ENCODE measurements around the gene FAM216B. TPM values are rescaled to one million over a fixed set of nuclear protein-coding genes. Genes with fewer than 3 reads are reported as not detected.

The FAM216B gene
- polyA plus RNA-seq, 1 donor (not counting 4 experiments of a cell fraction or from before 2014, with no cell fraction given), result not detected

DNA sequence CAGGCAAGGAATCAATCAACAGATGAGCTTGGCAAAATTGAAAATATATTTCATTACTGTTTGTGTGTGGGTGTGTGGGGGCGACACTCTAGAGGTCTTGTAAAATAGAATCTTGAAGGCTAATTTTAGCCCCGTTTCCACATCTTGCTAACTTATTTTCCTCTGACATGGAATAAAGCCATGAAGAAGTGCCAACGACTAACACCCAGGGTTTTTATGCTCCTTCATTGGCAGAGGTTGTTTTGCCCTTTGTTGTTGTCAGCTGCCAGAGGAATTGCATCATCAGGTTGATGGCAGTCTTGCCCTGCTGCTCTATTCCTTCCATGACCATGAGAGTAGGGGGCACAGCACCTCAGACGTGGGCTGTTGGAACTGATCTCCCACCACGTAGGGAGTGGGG, 30.6 kb upstream of the FAM216B start:
- Histone ChIP-seq H3K4me1 (ENCODE audit: control insufficient read depth, extremely low read depth, insufficient read depth, low read length) (no peaks in the 10 kb centered on the region), H3K36me3 (ENCODE audit: control insufficient read depth in 2 of 2, extremely low read depth in 1 of 2, insufficient read depth in 2 of 2, low read length in 2 of 2) (no peaks in the 10 kb centered on the region), H4K20me1 (ENCODE audit: control insufficient read depth, extremely low read depth, insufficient read depth, low read length) (no peaks in the 10 kb centered on the region), H3K4me2 (ENCODE audit: control insufficient read depth, extremely low read depth, insufficient read depth, low read depth, low read length) (no peak overlapping the region), H3K9ac (ENCODE audit: control insufficient read depth, extremely low read depth, insufficient read depth, low read length) (no peak overlapping the region), H3K9me1 (ENCODE audit: control insufficient read depth, extremely low read depth, insufficient read depth, low read length) (no peaks in the 10 kb centered on the region), H3K27ac (ENCODE audit: control insufficient read depth, insufficient read depth, low read length) (no peak overlapping the region), H3K27me3 (ENCODE audit: control insufficient read depth, extremely low read depth, insufficient read depth, low read length) (no peaks in the 10 kb centered on the region), H3K4me3 (ENCODE audit: control insufficient read depth in 2 of 3, extremely low read depth in 1 of 3, insufficient read depth in 2 of 3, low read depth in 1 of 3, low read length in 3 of 3) (no peak overlapping the region), H3K79me2 (ENCODE audit: control insufficient read depth, insufficient read depth, low read length) (no peaks in the 10 kb centered on the region), H2AFZ (ENCODE audit: control insufficient read depth, low read length) (no peak overlapping the region), H3K9me3 (ENCODE audit: control insufficient read depth, low read depth, low read length) (no peaks in the 10 kb centered on the region)
- no peak for FAIRE-seq
- dilution Hi-C loops (cut with MboI; ENCODE audit: extremely low pct_ligation_motif_present, low sequenced_read_pairs), result no loop called here
- TF ChIP-seq EZH2 (IDR thresholded peaks at IDR 0.05; ENCODE audit: low read length), result no peak
- TF ChIP-seq, protein P1, sequence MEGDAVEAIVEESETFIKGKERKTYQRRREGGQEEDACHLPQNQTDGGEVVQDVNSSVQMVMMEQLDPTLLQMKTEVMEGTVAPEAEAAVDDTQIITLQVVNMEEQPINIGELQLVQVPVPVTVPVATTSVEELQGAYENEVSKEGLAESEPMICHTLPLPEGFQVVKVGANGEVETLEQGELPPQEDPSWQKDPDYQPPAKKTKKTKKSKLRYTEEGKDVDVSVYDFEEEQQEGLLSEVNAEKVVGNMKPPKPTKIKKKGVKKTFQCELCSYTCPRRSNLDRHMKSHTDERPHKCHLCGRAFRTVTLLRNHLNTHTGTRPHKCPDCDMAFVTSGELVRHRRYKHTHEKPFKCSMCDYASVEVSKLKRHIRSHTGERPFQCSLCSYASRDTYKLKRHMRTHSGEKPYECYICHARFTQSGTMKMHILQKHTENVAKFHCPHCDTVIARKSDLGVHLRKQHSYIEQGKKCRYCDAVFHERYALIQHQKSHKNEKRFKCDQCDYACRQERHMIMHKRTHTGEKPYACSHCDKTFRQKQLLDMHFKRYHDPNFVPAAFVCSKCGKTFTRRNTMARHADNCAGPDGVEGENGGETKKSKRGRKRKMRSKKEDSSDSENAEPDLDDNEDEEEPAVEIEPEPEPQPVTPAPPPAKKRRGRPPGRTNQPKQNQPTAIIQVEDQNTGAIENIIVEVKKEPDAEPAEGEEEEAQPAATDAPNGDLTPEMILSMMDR (optimal IDR thresholded peaks at IDR 0.05 in 1 of 3, IDR thresholded peaks at IDR 0.05 in 1 of 3, conservative IDR thresholded peaks at IDR 0.05 in 1 of 3; ENCODE audit: extremely low read depth in 1 of 3, insufficient read depth in 2 of 3, low read length in 3 of 3), result no peak
- DNase-seq (ENCODE audit: low read depth, low spot score), result no peak

DNA sequence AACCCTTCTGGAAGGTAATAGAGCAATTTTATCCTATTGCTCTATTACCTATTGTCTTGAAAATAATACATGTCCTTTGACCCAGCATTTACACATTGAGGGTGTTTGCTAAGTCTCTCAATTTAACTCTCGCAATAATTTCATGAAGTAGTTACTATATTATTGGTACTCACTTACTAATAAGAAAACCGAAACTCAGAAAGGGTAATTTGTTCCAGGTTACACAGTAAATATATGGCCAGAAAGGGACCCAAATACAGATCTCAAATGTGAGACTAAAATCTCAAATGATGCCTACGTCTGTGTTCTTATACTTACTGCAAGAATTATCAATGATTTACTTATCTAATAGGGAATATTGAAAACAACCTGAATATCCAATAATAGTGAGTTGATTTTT, 29.7 kb upstream of the FAM216B start:
- no peak overlapping the region for H3K27ac ChIP-seq (ENCODE audit: control insufficient read depth, insufficient read depth, low read length)

More for the DNA sequence above, 29.7 kb upstream of the FAM216B start:
- Histone ChIP-seq H3K36me3 (ENCODE audit: control insufficient read depth in 2 of 2, extremely low read depth in 1 of 2, insufficient read depth in 2 of 2, low read length in 2 of 2) (no peaks in the 10 kb centered on the region), H3K9ac (ENCODE audit: control insufficient read depth, extremely low read depth, insufficient read depth, low read length) (no peak overlapping the region), H3K9me1 (ENCODE audit: control insufficient read depth, extremely low read depth, insufficient read depth, low read length) (no peaks in the 10 kb centered on the region), H3K4me1 (ENCODE audit: control insufficient read depth, extremely low read depth, insufficient read depth, low read length) (no peaks in the 10 kb centered on the region), H3K9me3 (ENCODE audit: control insufficient read depth, low read depth, low read length) (no peaks in the 10 kb centered on the region), H3K79me2 (ENCODE audit: control insufficient read depth, insufficient read depth, low read length) (no peaks in the 10 kb centered on the region), H3K4me3 (ENCODE audit: control insufficient read depth in 2 of 3, extremely low read depth in 1 of 3, insufficient read depth in 2 of 3, low read depth in 1 of 3, low read length in 3 of 3) (no peak overlapping the region), H3K4me2 (ENCODE audit: control insufficient read depth, extremely low read depth, insufficient read depth, low read depth, low read length) (no peak overlapping the region), H2AFZ (ENCODE audit: control insufficient read depth, low read length) (no peak overlapping the region), H4K20me1 (ENCODE audit: control insufficient read depth, extremely low read depth, insufficient read depth, low read length) (no peaks in the 10 kb centered on the region), H3K27me3 (ENCODE audit: control insufficient read depth, extremely low read depth, insufficient read depth, low read length) (no peaks in the 10 kb centered on the region)
- dilution Hi-C loops (cut with MboI; ENCODE audit: extremely low pct_ligation_motif_present, low sequenced_read_pairs), result no loop called here
- FAIRE-seq (no peak), DNase-seq (ENCODE audit: low read depth, low spot score) (no peak)
- TF ChIP-seq, protein P1 (optimal IDR thresholded peaks at IDR 0.05 in 1 of 3, IDR thresholded peaks at IDR 0.05 in 1 of 3, conservative IDR thresholded peaks at IDR 0.05 in 1 of 3; ENCODE audit: extremely low read depth in 1 of 3, insufficient read depth in 2 of 3, low read length in 3 of 3), result no peak
- no peak for TF ChIP-seq EZH2 (IDR thresholded peaks at IDR 0.05; ENCODE audit: low read length)

Measured in keratinocyte (primary cell).